HCT116 (cell line): ENCODE measurements around the gene DIP2B. TPM values are rescaled to one million over a fixed set of nuclear protein-coding genes. Genes with fewer than 3 reads are reported as not detected.

Experiments
- ATAC-seq: fragments of 200-7000 bp; cut with Tn5 transposase; 2 replicates; pipeline ENCODE4 v1.9.1; 2020; ENCODE audit warnings: mild to moderate bottlenecking, moderate library complexity
- BruUV-seq: library from RNA; stranded (reverse); fragments of 400-500 nt; replicated peaks from 2 replicates; lab custom pipeline; 2021; lab: Mats Ljungman, UMichigan
- CTCF ChIA-PET: fragments of 300-600 bp; sonication (Branson Sonifier 250); formaldehyde crosslinking; loops from one replicate; lab custom pipeline; 2021; ENCODE audit warnings: antibody characterized with exemption; lab: Charles Lee
- POLR2A ChIA-PET: fragments of 300-600, 350-600 bp; sonication (Branson Sonifier 250); formaldehyde crosslinking; loops from one replicate; lab custom pipeline; 2021; ENCODE audit warnings: antibody characterized with exemption; lab: Charles Lee
- RAD21 ChIA-PET, 2 experiments: fragments of 300-600 bp; sonication (Branson Sonifier 250); formaldehyde crosslinking; loops; one replicate each; lab custom pipeline; 2023; ENCODE audit warnings: low total read pairs in 2 of 2; ENCODE audit not compliant: uncharacterized antibody in 2 of 2, unreplicated experiment in 2 of 2, low non-redundant PET in 1 of 2; lab: Charles Lee
- DNase-seq: peaks from one replicate; pipeline ENCODE4 v3.0.0-alpha.2; 2010; ENCODE audit warnings: low read depth, low spot score
- H2AFZ ChIP-seq: fragments of 200-600 bp; shearing (Covaris generic), sonication (generic); 2 replicates; pipeline ENCODE4 v1.6.1; 2017; ENCODE audit warnings: low read depth, mixed run types, mixed read lengths, antibody characterized with exemption, low read length; ENCODE audit not compliant: poor library complexity, severe bottlenecking
- H3K27ac ChIP-seq: 2 replicates; pipeline ENCODE4 v1.5.1; 2012; ENCODE audit warnings: low read depth, low read length
- H3K27me3 ChIP-seq: fragments of 200-600 bp; sonication (generic); 2 replicates; pipeline ENCODE4 v1.6.1; 2016; ENCODE audit warnings: mixed run types, low read length, mixed read lengths; ENCODE audit not compliant: insufficient read depth
- H3K36me3 ChIP-seq, 2 experiments: fragments of 200-500 bp in 1 of 2; fragments of 200-600 bp in 1 of 2; sonication (Bioruptor generic) in 1 of 2; sonication (generic) in 1 of 2; 2 replicates each; pipeline versions ENCODE4 v1.5.1 to v1.6.1; 2014 to 2016; ENCODE audit warnings: low read length in 2 of 2, inconsistent platforms in 1 of 2, mixed read lengths in 1 of 2, mixed run types in 1 of 2; ENCODE audit not compliant: insufficient read depth in 2 of 2, control insufficient read depth in 1 of 2
- H3K4me1 ChIP-seq, 2 experiments: fragments of 200-600 bp in 1 of 2; sonication (generic) in 1 of 2; 2 replicates each; pipeline versions ENCODE4 v1.5.1 to v1.6.1; 2012 to 2017; ENCODE audit warnings: low read length in 2 of 2, inconsistent platforms in 1 of 2, mild to moderate bottlenecking in 1 of 2, mixed read lengths in 1 of 2, mixed run types in 1 of 2, moderate library complexity in 1 of 2; ENCODE audit not compliant: insufficient read depth in 2 of 2, control insufficient read depth in 1 of 2
- H3K4me2 ChIP-seq: fragments of 200-600 bp; sonication (generic); 2 replicates; pipeline ENCODE4 v1.6.1; 2017; ENCODE audit warnings: mixed run types, low read length, mixed read lengths
- H3K4me3 ChIP-seq, 2 experiments: fragments of 200-600 bp in 1 of 2; sonication (generic) in 1 of 2; replicated peaks in 1 of 2; 2 replicates each; pipeline ENCODE4 v1.5.1; 2011 to 2016; ENCODE audit warnings: low read length in 2 of 2, control low read depth in 1 of 2, low read depth in 1 of 2, mild to moderate bottlenecking in 1 of 2, mixed read lengths in 1 of 2, mixed run types in 1 of 2
- H3K79me2 ChIP-seq: fragments of 200-600 bp; sonication (generic); 2 replicates; pipeline ENCODE4 v1.6.1; 2017; ENCODE audit warnings: mild to moderate bottlenecking, mixed run types, low read length, moderate library complexity, mixed read lengths; ENCODE audit not compliant: insufficient read depth
- H3K9ac ChIP-seq: fragments of 200-600 bp; sonication (generic); 2 replicates; pipeline ENCODE4 v1.6.1; 2016; ENCODE audit warnings: low read length, mixed read lengths
- H3K9me2 ChIP-seq: fragments of 200-600 bp; sonication (generic), shearing (Covaris generic); 2 replicates; pipeline ENCODE4 v1.6.1; 2017; ENCODE audit warnings: mixed run types, mild to moderate bottlenecking, moderate library complexity; ENCODE audit not compliant: insufficient read depth
- H3K9me3 ChIP-seq, 2 experiments: fragments of 200-500 bp in 1 of 2; fragments of 200-600 bp in 1 of 2; sonication (Bioruptor generic) in 1 of 2; sonication (generic) in 1 of 2; 2 replicates each; pipeline ENCODE4 v1.6.1; 2014 to 2017; ENCODE audit warnings: low read length in 2 of 2, mixed read lengths in 2 of 2, inconsistent platforms in 1 of 2, low read depth in 1 of 2, mild to moderate bottlenecking in 1 of 2, mixed run types in 1 of 2, moderate library complexity in 1 of 2; ENCODE audit not compliant: control insufficient read depth in 1 of 2, insufficient read depth in 1 of 2
- H4K20me1 ChIP-seq: fragments of 200-600 bp; sonication (generic), shearing (Covaris generic); 2 replicates; pipeline ENCODE4 v1.6.1; 2017; ENCODE audit warnings: mixed run types, mild to moderate bottlenecking, moderate library complexity; ENCODE audit not compliant: insufficient read depth
- CBX3 ChIP-seq: IDR thresholded peaks from 2 replicates; pipeline ENCODE4 v1.6.1; 2012; ENCODE audit warnings: low read depth
- CEBPB ChIP-seq: IDR thresholded peaks from 2 replicates; pipeline ENCODE4 v1.6.1; 2012; ENCODE audit warnings: low read depth
- EGR1 ChIP-seq: IDR thresholded peaks from 2 replicates; pipeline ENCODE4 v1.6.1; 2012; ENCODE audit warnings: low read depth
- EZH2phosphoT487 ChIP-seq: fragments of 200-600 bp; IDR thresholded peaks from 2 replicates; pipeline ENCODE4 v1.6.1; 2018; ENCODE audit warnings: antibody characterized with exemption, borderline replicate concordance
- FOSL1 ChIP-seq: IDR thresholded peaks from 2 replicates; pipeline ENCODE4 v1.6.1; 2012; ENCODE audit warnings: low read depth
- JUND ChIP-seq: IDR thresholded peaks from 2 replicates; pipeline ENCODE4 v1.6.1; 2012
- POLR2A ChIP-seq: IDR thresholded peaks from 2 replicates; pipeline ENCODE4 v1.7.0; 2011; ENCODE audit warnings: borderline replicate concordance; ENCODE audit not compliant: insufficient read depth, insufficient read length; ENCODE audit errors: extremely low read depth
- SP1 ChIP-seq: IDR thresholded peaks from 2 replicates; pipeline ENCODE4 v1.6.1; 2012; ENCODE audit warnings: low read depth
- TCF7L2 ChIP-seq: IDR thresholded peaks from 2 replicates; pipeline ENCODE4 v1.7.0; 2011; ENCODE audit warnings: borderline replicate concordance, inconsistent platforms; ENCODE audit not compliant: insufficient read depth, insufficient read length; ENCODE audit errors: extremely low read depth
- YY1 ChIP-seq: IDR thresholded peaks from 2 replicates; pipeline ENCODE4 v1.6.1; 2011; ENCODE audit warnings: low read length, low read depth, moderate library complexity, mild to moderate bottlenecking; ENCODE audit not compliant: insufficient replicate concordance; ENCODE audit errors: extremely low read depth
- ZFX ChIP-seq: fragments of 450-650 bp; IDR thresholded peaks from 2 replicates; pipeline ENCODE4 v1.6.1; 2017
- ZNF274 ChIP-seq: fragments of 200-500 bp; sonication (Bioruptor generic); IDR thresholded peaks from 2 replicates; pipeline ENCODE4 v1.6.1; 2014; ENCODE audit warnings: mild to moderate bottlenecking, low read depth, low read length, inconsistent platforms
- intact Hi-C: fragments of 100-400 bp; cut with micrococcal nuclease; formaldehyde crosslinking; loops from 2 replicates; pipeline ENCODE4 v1.10.0; 2022
- total RNA-seq: library from RNA; stranded (reverse); gene quantifications from one replicate; pipeline ENCODE4 v1.2.1, GENCODE V29; 2021; ENCODE audit not compliant: unreplicated experiment
- TF ChIP-seq, protein P1 (sequence below), 3 experiments: fragments of 200-600 bp in 1 of 3; sonication (generic) in 1 of 3; IDR thresholded peaks in 2 of 3; conservative IDR thresholded peaks in 1 of 3; 2 replicates each; pipeline ENCODE4 v1.5.1; 2012 to 2017; ENCODE audit warnings: low read depth in 2 of 3, low read length in 2 of 3, antibody characterized with exemption in 1 of 3, borderline replicate concordance in 1 of 3, control low read depth in 1 of 3, mild to moderate bottlenecking in 1 of 3, mixed read lengths in 1 of 3, mixed run types in 1 of 3, moderate library complexity in 1 of 3; ENCODE audit not compliant: insufficient read depth in 1 of 3
- TF ChIP-seq, protein P2 (sequence below): IDR thresholded peaks from 2 replicates; pipeline ENCODE4 v1.6.1; 2012; ENCODE audit warnings: low read depth
- TF ChIP-seq, protein P3 (sequence below): IDR thresholded peaks from 2 replicates; pipeline ENCODE4 v1.6.1; 2011; ENCODE audit warnings: mild to moderate bottlenecking, low read length, moderate library complexity; ENCODE audit not compliant: insufficient replicate concordance; ENCODE audit errors: extremely low read depth
- TF ChIP-seq, protein P4 (sequence below): IDR thresholded peaks from 2 replicates; pipeline ENCODE4 v1.6.1; 2012

Gene DIP2B
- total RNA-seq, 1 experiment from 2014 or later = 32.3 TPM

DNA sequence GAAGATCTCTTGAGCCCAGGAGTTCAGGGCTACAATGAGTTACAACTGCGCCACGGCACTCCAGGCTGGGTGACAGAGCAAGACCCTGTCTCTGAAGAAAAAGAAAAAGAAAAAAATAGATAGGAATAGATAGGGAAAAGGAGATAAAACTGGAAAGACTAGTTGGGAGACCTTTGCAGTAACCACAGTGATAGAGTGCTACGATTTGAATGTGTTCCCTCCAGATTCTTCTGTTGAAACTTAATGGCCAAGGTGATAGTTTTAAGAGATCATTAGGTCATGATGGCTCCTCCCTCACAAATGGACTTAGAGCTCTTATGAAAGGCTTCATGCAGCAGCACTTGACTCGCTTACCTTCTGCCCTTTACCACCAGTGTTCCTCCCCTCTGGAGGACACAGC is 245.6 kb downstream of the DIP2B start:
- ATAC-seq (no peak), DNase-seq (no peak)
- no peak for TF ChIP-seq ZFX
- TF ChIP-seq POLR2A = no peak
- TF ChIP-seq FOSL1 = no peak
- no peak for TF ChIP-seq YY1
- TF ChIP-seq TCF7L2 = no peak
- TF ChIP-seq, protein P1, sequence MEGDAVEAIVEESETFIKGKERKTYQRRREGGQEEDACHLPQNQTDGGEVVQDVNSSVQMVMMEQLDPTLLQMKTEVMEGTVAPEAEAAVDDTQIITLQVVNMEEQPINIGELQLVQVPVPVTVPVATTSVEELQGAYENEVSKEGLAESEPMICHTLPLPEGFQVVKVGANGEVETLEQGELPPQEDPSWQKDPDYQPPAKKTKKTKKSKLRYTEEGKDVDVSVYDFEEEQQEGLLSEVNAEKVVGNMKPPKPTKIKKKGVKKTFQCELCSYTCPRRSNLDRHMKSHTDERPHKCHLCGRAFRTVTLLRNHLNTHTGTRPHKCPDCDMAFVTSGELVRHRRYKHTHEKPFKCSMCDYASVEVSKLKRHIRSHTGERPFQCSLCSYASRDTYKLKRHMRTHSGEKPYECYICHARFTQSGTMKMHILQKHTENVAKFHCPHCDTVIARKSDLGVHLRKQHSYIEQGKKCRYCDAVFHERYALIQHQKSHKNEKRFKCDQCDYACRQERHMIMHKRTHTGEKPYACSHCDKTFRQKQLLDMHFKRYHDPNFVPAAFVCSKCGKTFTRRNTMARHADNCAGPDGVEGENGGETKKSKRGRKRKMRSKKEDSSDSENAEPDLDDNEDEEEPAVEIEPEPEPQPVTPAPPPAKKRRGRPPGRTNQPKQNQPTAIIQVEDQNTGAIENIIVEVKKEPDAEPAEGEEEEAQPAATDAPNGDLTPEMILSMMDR (IDR thresholded peaks at IDR 0.05 in 2 of 3, conservative IDR thresholded peaks at IDR 0.05 in 1 of 3; ENCODE audit: borderline replicate concordance in 1 of 3, insufficient read depth in 1 of 3, low read depth in 2 of 3, low read length in 2 of 3) = no peak
- TF ChIP-seq JUND = no peak
- TF ChIP-seq CEBPB = no peak
- TF ChIP-seq, protein P2, sequence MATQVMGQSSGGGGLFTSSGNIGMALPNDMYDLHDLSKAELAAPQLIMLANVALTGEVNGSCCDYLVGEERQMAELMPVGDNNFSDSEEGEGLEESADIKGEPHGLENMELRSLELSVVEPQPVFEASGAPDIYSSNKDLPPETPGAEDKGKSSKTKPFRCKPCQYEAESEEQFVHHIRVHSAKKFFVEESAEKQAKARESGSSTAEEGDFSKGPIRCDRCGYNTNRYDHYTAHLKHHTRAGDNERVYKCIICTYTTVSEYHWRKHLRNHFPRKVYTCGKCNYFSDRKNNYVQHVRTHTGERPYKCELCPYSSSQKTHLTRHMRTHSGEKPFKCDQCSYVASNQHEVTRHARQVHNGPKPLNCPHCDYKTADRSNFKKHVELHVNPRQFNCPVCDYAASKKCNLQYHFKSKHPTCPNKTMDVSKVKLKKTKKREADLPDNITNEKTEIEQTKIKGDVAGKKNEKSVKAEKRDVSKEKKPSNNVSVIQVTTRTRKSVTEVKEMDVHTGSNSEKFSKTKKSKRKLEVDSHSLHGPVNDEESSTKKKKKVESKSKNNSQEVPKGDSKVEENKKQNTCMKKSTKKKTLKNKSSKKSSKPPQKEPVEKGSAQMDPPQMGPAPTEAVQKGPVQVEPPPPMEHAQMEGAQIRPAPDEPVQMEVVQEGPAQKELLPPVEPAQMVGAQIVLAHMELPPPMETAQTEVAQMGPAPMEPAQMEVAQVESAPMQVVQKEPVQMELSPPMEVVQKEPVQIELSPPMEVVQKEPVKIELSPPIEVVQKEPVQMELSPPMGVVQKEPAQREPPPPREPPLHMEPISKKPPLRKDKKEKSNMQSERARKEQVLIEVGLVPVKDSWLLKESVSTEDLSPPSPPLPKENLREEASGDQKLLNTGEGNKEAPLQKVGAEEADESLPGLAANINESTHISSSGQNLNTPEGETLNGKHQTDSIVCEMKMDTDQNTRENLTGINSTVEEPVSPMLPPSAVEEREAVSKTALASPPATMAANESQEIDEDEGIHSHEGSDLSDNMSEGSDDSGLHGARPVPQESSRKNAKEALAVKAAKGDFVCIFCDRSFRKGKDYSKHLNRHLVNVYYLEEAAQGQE = no peak
- no peak for TF ChIP-seq ZNF274
- no peak for TF ChIP-seq CBX3
- TF ChIP-seq, protein P3, sequence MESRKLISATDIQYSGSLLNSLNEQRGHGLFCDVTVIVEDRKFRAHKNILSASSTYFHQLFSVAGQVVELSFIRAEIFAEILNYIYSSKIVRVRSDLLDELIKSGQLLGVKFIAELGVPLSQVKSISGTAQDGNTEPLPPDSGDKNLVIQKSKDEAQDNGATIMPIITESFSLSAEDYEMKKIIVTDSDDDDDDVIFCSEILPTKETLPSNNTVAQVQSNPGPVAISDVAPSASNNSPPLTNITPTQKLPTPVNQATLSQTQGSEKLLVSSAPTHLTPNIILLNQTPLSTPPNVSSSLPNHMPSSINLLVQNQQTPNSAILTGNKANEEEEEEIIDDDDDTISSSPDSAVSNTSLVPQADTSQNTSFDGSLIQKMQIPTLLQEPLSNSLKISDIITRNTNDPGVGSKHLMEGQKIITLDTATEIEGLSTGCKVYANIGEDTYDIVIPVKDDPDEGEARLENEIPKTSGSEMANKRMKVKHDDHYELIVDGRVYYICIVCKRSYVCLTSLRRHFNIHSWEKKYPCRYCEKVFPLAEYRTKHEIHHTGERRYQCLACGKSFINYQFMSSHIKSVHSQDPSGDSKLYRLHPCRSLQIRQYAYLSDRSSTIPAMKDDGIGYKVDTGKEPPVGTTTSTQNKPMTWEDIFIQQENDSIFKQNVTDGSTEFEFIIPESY = no peak
- TF ChIP-seq EGR1 = no peak
- no peak for TF ChIP-seq SP1
- TF ChIP-seq EZH2phosphoT487 = no peak
- TF ChIP-seq, protein P4, sequence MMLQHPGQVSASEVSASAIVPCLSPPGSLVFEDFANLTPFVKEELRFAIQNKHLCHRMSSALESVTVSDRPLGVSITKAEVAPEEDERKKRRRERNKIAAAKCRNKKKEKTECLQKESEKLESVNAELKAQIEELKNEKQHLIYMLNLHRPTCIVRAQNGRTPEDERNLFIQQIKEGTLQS = no peak
- Histone ChIP-seq H3K9ac (no peak overlapping the region), H3K79me2 (no peaks in the 10 kb centered on the region), H3K27ac (no peak overlapping the region), H3K4me1 (no peaks in the 10 kb centered on the region), H3K9me2 (no peaks in the 10 kb centered on the region), H2AFZ (no peak overlapping the region), H3K4me3 (no peak overlapping the region), H3K9me3 (no peaks in the 10 kb centered on the region), H4K20me1 (no peaks in the 10 kb centered on the region), H3K4me2 (no peak overlapping the region), H3K27me3 (no peaks in the 10 kb centered on the region), H3K36me3 (peaks cover 0 to 3% of the 10 kb centered on the region in 2 experiments; a peak in 2 of 4 replicates)
- BruUV-seq = no TSS peak
- ChIA-PET POLR2A (no interaction called here), CTCF (no interaction called here), RAD21 (no interaction called here)
- intact Hi-C loops = no loop called here
